Psoas muscle (tissue), 8 donors: Measurements from ENCODE around the gene HSF2BP. TPM values are rescaled to one million over a fixed set of nuclear protein-coding genes. Genes with fewer than 3 reads are reported as not detected.
"Not testable (repeated sequence)": the region's sequence is repeated elsewhere in the genome, so short reads cannot be mapped to it uniquely, and the experiment has no call there.

Experiments used
- ATAC-seq, 4 donors: fragments of 200-7000 bp; cut with Tn5 transposase; one replicate each; pipeline ENCODE4 v1.9.1; 2020; ENCODE audit warnings: moderate library complexity in 3 of 4, mild to moderate bottlenecking in 2 of 4
- DNase-seq, 2 donors: peaks; one replicate each; pipeline ENCODE4 v3.0.0-alpha.2; 2020
- H3K27ac ChIP-seq: fragments of 200-600 bp; one replicate; pipeline ENCODE4 v1.8.0; 2022
- H3K27me3 ChIP-seq, 3 donors: fragments of 200-600 bp in 1 of 3; one replicate each; pipeline versions ENCODE4 v1.6.1 to v1.8.0; 2013 to 2022; ENCODE audit warnings: low read length in 2 of 3, mild to moderate bottlenecking in 2 of 3, moderate library complexity in 1 of 3; ENCODE audit not compliant: insufficient read depth in 3 of 3
- H3K36me3 ChIP-seq, 2 donors: fragments of 200-600 bp in 1 of 2; one replicate each; pipeline versions ENCODE4 v1.6.1 to v1.8.0; 2013 to 2022; ENCODE audit warnings: low read depth in 1 of 2, mild to moderate bottlenecking in 1 of 2, moderate library complexity in 1 of 2; ENCODE audit not compliant: insufficient read depth in 1 of 2
- H3K4me1 ChIP-seq: fragments of 200-600 bp; one replicate; pipeline ENCODE4 v1.8.0; 2022
- H3K4me3 ChIP-seq: fragments of 200-600 bp; one replicate; pipeline ENCODE4 v1.8.0; 2022; ENCODE audit warnings: mild to moderate bottlenecking
- H3K9me3 ChIP-seq: fragments of 200-600 bp; one replicate; pipeline ENCODE4 v1.8.0; 2022
- CTCF ChIP-seq: fragments of 200-600 bp; IDR thresholded peaks from one replicate; pipeline ENCODE4 v1.8.0; 2022; ENCODE audit warnings: antibody characterized with exemption
- WGBS, 3 donors: extraction: QIAGEN DNeasy Blood & Tissue Kit; methylation state at CpG; one replicate each; pipeline versions ENCODE4 v1.1.6 to v1.1.7; 2013; 5-methylcytosine and 5-hydroxymethylcytosine counted together
- intact Hi-C, 2 donors: fragments of 100-400 bp; cut with DNase I; formaldehyde crosslinking; loops; one replicate each; pipeline versions ENCODE4 v1.11.0 to v1.14.2; 2022
- polyA plus RNA-seq, 3 donors: library from polyadenylated mRNA; stranded (reverse); fragments of 200-250 nt; gene quantifications; one replicate each; pipeline ENCODE4 v1.2.3, GENCODE V29; 2013
- total RNA-seq, 4 donors: library from RNA; stranded (reverse); fragmentation: NEBNext Ultra II Directional in 2 of 4; extraction: Animal tissue kit (Norgen Biotek cat#: 25700) in 2 of 4; gene quantifications; one replicate each; pipeline versions ENCODE4 v1.2.1 to v1.2.4, GENCODE V29; 2021 to 2023
- donor health status: healthy with polysubstance abuse.
- donor health status: DM: no; HTN: no; CAD: no; lungs with moderate emphysema.
- donor health status: Bipolar disorder and iron deficiency.
- donor health status: healthy.
- donor health status: DM: yes; HTN: yes; CAD: no.
- donor health status: DM: no; HTN: no; CAD: no.
- donor health status: DM: no; HTN: no; CAD: no.
- donor health status: DM: yes; HTN: yes; CAD: no.

Gene HSF2BP
- total and polyA plus RNA-seq, 7 donors: 0.16 to 1.7 (median 0.28) TPM; not detected in 1

- no peak for TF ChIP-seq CTCF
- DNase-seq: no peak
- Histone ChIP-seq H3K27me3 (no peaks in the 10 kb centered on the region), H3K4me1 (peaks cover 6% of the 10 kb centered on the region), H3K4me3 (peak overlapping the region; percentile 11), H3K27ac (peak overlapping the region; percentile 43), H3K36me3 (no peaks in the 10 kb centered on the region), H3K9me3 (no peaks in the 10 kb centered on the region)
- WGBS, 3 donors: 56 to 65% (median 61%) methylated on average over 12 of the region's 12 CpGs
- intact Hi-C loops: no loop called here
- ATAC-seq: peak in 3 of 4 donors; percentile 47 to 75 (median 53)
These were observed 43.4 kb upstream of the HSF2BP start for GRCh38 chr21:43702785-43703034.

GRCh38 chr21:43701936-43702784 is 42.9 kb upstream of the HSF2BP start:
- no peak for TF ChIP-seq CTCF
- Histone ChIP-seq H3K4me3 (no peak overlapping the region), H3K9me3 (no peaks in the 10 kb centered on the region), H3K4me1 (peaks cover 6% of the 10 kb centered on the region), H3K27ac (peak overlapping the region; percentile 43), H3K36me3 (no peaks in the 10 kb centered on the region), H3K27me3 (no peaks in the 10 kb centered on the region)
- DNase-seq: peak in 1 of 2 donors; percentile 51
- intact Hi-C loops: no loop called here
- 59 to 68% (median 63%) methylated on average over 29 of the region's 29 CpGs for WGBS, 3 donors
- ATAC-seq: peak; percentile 28 to 64 (median 45)

GRCh38 chr21:43699933-43700599 is 40.8 kb upstream of the HSF2BP start:
- H3K27ac ChIP-seq: no peak overlapping the region
- ATAC-seq (no peak), DNase-seq (peak in 1 of 2 donors; percentile 38)
- H3K27me3 ChIP-seq: no peaks in the 10 kb centered on the region
- WGBS, 3 donors: 61 to 72% (median 66%) methylated on average over 13 of the region's 13 CpGs
- peaks cover 0 to 5% of the 10 kb centered on the region in 2 donors for H3K36me3 ChIP-seq
- TF ChIP-seq CTCF: no peak
- peaks cover 6% of the 10 kb centered on the region for H3K4me1 ChIP-seq
- no peak overlapping the region for H3K4me3 ChIP-seq
- intact Hi-C loops: loop anchor here in 1 of 2 donors (5.0 kb wide), 1 partner anchor 38 kb away; no protein-coding TSS in a partner anchor
- H3K9me3 ChIP-seq: no peaks in the 10 kb centered on the region

- WGBS, 3 donors: 78 to 89% (median 83%) methylated on average over 5 of the region's 5 CpGs
- intact Hi-C loops: loop anchor here in 1 of 2 donors (5.0 kb wide), 1 partner anchor 37 kb away; no protein-coding TSS in a partner anchor
- not testable (repeated sequence) for H3K27me3 ChIP-seq, H3K4me1 ChIP-seq, DNase-seq, H3K4me3 ChIP-seq, ATAC-seq, H3K27ac ChIP-seq, H3K9me3 ChIP-seq
- H3K36me3 ChIP-seq: peaks cover 0 to 12% of the 10 kb centered on the region in 2 donors
These were observed 40.1 kb upstream of the HSF2BP start for GRCh38 chr21:43699492-43699777.
